Neuronal stem cell (in vitro differentiated cells): Measurements from ENCODE around the gene SPRY2.
A peak's percentile ranks its signal among the peaks of the same experiment; 100 is the strongest.

Experiments used
- DNase-seq: peaks from one replicate; pipeline ENCODE4 v3.0.0-alpha.2; 2013; ENCODE audit warnings: low spot score
- H2AFZ ChIP-seq: one replicate; pipeline ENCODE4 v1.6.1; 2013; ENCODE audit warnings: mild to moderate bottlenecking, low read length, inconsistent platforms
- H2AK5ac ChIP-seq: 2 replicates; pipeline ENCODE4 v1.6.1; 2013; ENCODE audit warnings: low read depth, mild to moderate bottlenecking, inconsistent platforms, low read length, moderate library complexity, mixed read lengths
- H2BK120ac ChIP-seq: 2 replicates; pipeline ENCODE4 v1.6.1; 2013; ENCODE audit warnings: low read depth, mild to moderate bottlenecking, inconsistent platforms, low read length, moderate library complexity, mixed read lengths
- H2BK12ac ChIP-seq: one replicate; pipeline ENCODE4 v1.6.1; 2013; ENCODE audit warnings: low read length, inconsistent platforms
- H2BK15ac ChIP-seq: 2 replicates; pipeline ENCODE4 v1.6.1; 2013; ENCODE audit warnings: mild to moderate bottlenecking, low read length, inconsistent platforms, mixed read lengths
- H2BK5ac ChIP-seq: one replicate; pipeline ENCODE4 v1.6.1; 2013; ENCODE audit warnings: inconsistent platforms, mild to moderate bottlenecking, low read length, moderate library complexity
- H3K14ac ChIP-seq: one replicate; pipeline ENCODE4 v1.6.1; 2013; ENCODE audit warnings: low read length, inconsistent platforms
- H3K18ac ChIP-seq: 2 replicates; pipeline ENCODE4 v1.6.1; 2013; ENCODE audit warnings: low read length, inconsistent platforms
- H3K23ac ChIP-seq: 2 replicates; pipeline ENCODE4 v1.6.1; 2013; ENCODE audit warnings: low read depth, mild to moderate bottlenecking, mixed read lengths, low read length, inconsistent platforms; ENCODE audit not compliant: poor library complexity
- H3K27ac ChIP-seq: replicated peaks from 3 replicates; pipeline ENCODE4 v1.5.1; 2013; ENCODE audit warnings: low read length, inconsistent platforms
- H3K27me3 ChIP-seq, 3 experiments: 2 replicates each; pipeline ENCODE4 v1.6.1; 2013; ENCODE audit warnings: low read length in 3 of 3, mild to moderate bottlenecking in 2 of 3, inconsistent platforms in 1 of 3, low read depth in 1 of 3, mixed read lengths in 1 of 3, moderate library complexity in 1 of 3; ENCODE audit not compliant: control insufficient read depth in 3 of 3, insufficient read depth in 3 of 3
- H3K36me3 ChIP-seq, 2 donors: replicated peaks in 1 of 2; 2 replicates each; pipeline ENCODE4 v1.6.1; 2013; ENCODE audit warnings: low read length in 2 of 2; ENCODE audit not compliant: control insufficient read depth in 2 of 2, insufficient read depth in 2 of 2
- H3K4ac ChIP-seq: 2 replicates; pipeline ENCODE4 v1.6.1; 2013; ENCODE audit warnings: inconsistent platforms, mild to moderate bottlenecking, low read length, moderate library complexity
- H3K4me1 ChIP-seq, 2 donors: 1 replicate in 1 of 2; 2 replicates in 1 of 2; pipeline ENCODE4 v1.6.1; 2013; ENCODE audit warnings: low read length in 2 of 2, low read depth in 1 of 2; ENCODE audit not compliant: control insufficient read depth in 2 of 2, insufficient read depth in 1 of 2
- H3K4me2 ChIP-seq: one replicate; pipeline ENCODE4 v1.6.1; 2013; ENCODE audit warnings: mild to moderate bottlenecking, low read length, inconsistent platforms; ENCODE audit not compliant: insufficient read depth, poor library complexity, severe bottlenecking
- H3K4me3 ChIP-seq, 2 donors: 2 replicates each; pipeline ENCODE4 v1.5.1; 2013; ENCODE audit warnings: low read length in 2 of 2, mild to moderate bottlenecking in 2 of 2, inconsistent platforms in 1 of 2, moderate library complexity in 1 of 2
- H3K79me1 ChIP-seq: one replicate; pipeline ENCODE4 v1.6.1; 2013; ENCODE audit warnings: low read depth, mild to moderate bottlenecking, inconsistent platforms, low read length, moderate library complexity
- H3K9ac ChIP-seq: one replicate; pipeline ENCODE4 v1.6.1; 2013; ENCODE audit warnings: mild to moderate bottlenecking, low read depth, low read length, inconsistent platforms; ENCODE audit not compliant: poor library complexity
- H3K9me3 ChIP-seq, 2 donors: replicated peaks in 1 of 2; 2 replicates each; pipeline versions ENCODE3 to v1.6.1; 2013; ENCODE audit warnings: low read length in 2 of 2, mild to moderate bottlenecking in 2 of 2, inconsistent platforms in 1 of 2, low read depth in 1 of 2, mixed read lengths in 1 of 2, moderate library complexity in 1 of 2; ENCODE audit not compliant: control insufficient read depth in 2 of 2, insufficient read depth in 1 of 2
- H4K8ac ChIP-seq: one replicate; pipeline ENCODE4 v1.6.1; 2013; ENCODE audit warnings: low read depth, mild to moderate bottlenecking, inconsistent platforms, low read length, moderate library complexity
- H4K91ac ChIP-seq: one replicate; pipeline ENCODE4 v1.6.1; 2013; ENCODE audit warnings: low read length, low read depth, mild to moderate bottlenecking, inconsistent platforms; ENCODE audit not compliant: poor library complexity
- WGBS, 2 donors: extraction: QIAGEN DNeasy Blood & Tissue Kit; methylation state at CpG; one replicate each; pipeline ENCODE4 v1.1.7; 2013; ENCODE audit warnings: missing lambda C conversion rate in 2 of 2, mixed read lengths in 1 of 2; ENCODE audit not compliant: insufficient read length in 2 of 2, insufficient replicate concordance in 1 of 2; ENCODE audit errors: extremely low coverage in 2 of 2; 5-methylcytosine and 5-hydroxymethylcytosine counted together

Gene SPRY2

GRCh38 chr13:80339912-80340650, 845 bp downstream of the SPRY2 start:
- Histone ChIP-seq H3K4me2 (peak overlapping the region; percentile 21), H3K4me1 (peaks cover 7 to 18% of the 10 kb centered on the region in 2 donors), H3K79me1 (no peaks in the 10 kb centered on the region), H4K8ac (no peak overlapping the region), H2BK15ac (peak overlapping the region; percentile 72), H2BK5ac (peak overlapping the region; percentile 97), H3K36me3 (peaks cover 10 to 47% of the 10 kb centered on the region in 2 donors), H3K23ac (peak overlapping the region; percentile 61), H3K27me3 (no peaks in the 10 kb centered on the region), H3K9ac (peak overlapping the region; percentile 99), H3K18ac (peak overlapping the region; percentile 99), H3K4me3 (peak overlapping the region; percentile 63 to 97), H2AK5ac (peak overlapping the region; percentile 82), H3K27ac (peak overlapping the region; percentile 100), H3K14ac (peak overlapping the region; percentile 83), H4K91ac (peak overlapping the region; percentile 77), H3K4ac (peak overlapping the region; percentile 79), H2BK120ac (peak overlapping the region; percentile 98), H2AFZ (no peak overlapping the region), H3K9me3 (no peaks in the 10 kb centered on the region), H2BK12ac (no peak overlapping the region)
- no CpG with 5 or more reads among the region's 59 CpGs for WGBS, 2 donors
- peak; percentile 17 for DNase-seq

GRCh38 chr13:80339563-80339911, 1.4 kb downstream of the SPRY2 start:
- peak; percentile 40 for DNase-seq

GRCh38 chr13:80338781-80339562, 2.0 kb downstream of the SPRY2 start:
- no peaks in the 10 kb centered on the region for H3K9me3 ChIP-seq
- H2BK12ac ChIP-seq: no peak overlapping the region
- H2BK15ac ChIP-seq: no peak overlapping the region
- H4K8ac ChIP-seq: no peak overlapping the region
- H3K36me3 ChIP-seq: peaks cover 12 to 58% of the 10 kb centered on the region in 2 donors
- DNase-seq: peak; percentile 82
- H4K91ac ChIP-seq: no peak overlapping the region
- no peak overlapping the region for H2AFZ ChIP-seq
- H3K14ac ChIP-seq: peak overlapping the region; percentile 56
- peak overlapping the region; percentile 63 to 97 for H3K4me3 ChIP-seq
- no peak overlapping the region for H2BK120ac ChIP-seq
- H3K18ac ChIP-seq: peak overlapping the region; percentile 96
- H3K27ac ChIP-seq: peak overlapping the region; percentile 100
- peaks cover 10 to 16% of the 10 kb centered on the region in 2 donors for H3K4me1 ChIP-seq
- H2AK5ac ChIP-seq: no peak overlapping the region
- no peaks in the 10 kb centered on the region for H3K79me1 ChIP-seq
- no peaks in the 10 kb centered on the region for H3K27me3 ChIP-seq
- H2BK5ac ChIP-seq: no peak overlapping the region
- WGBS, 2 donors: no CpG with 5 or more reads among the region's 40 CpGs
- H3K9ac ChIP-seq: peak overlapping the region; percentile 94
- H3K23ac ChIP-seq: peak overlapping the region; percentile 49
- peak overlapping the region; percentile 52 for H3K4me2 ChIP-seq
- H3K4ac ChIP-seq: no peak overlapping the region

More at GRCh38 chr13:80339563-80339911, 1.4 kb downstream of the SPRY2 start:
- Histone ChIP-seq H2AK5ac (no peak overlapping the region), H2BK120ac (peak overlapping the region; percentile 98), H3K79me1 (no peaks in the 10 kb centered on the region), H3K23ac (no peak overlapping the region), H3K36me3 (peaks cover 12 to 53% of the 10 kb centered on the region in 2 donors), H2BK15ac (no peak overlapping the region), H2BK12ac (no peak overlapping the region), H3K4me3 (peak overlapping the region; percentile 63 to 97), H3K18ac (peak overlapping the region; percentile 99), H3K14ac (no peak overlapping the region), H3K4me2 (no peak overlapping the region), H3K4me1 (peaks cover 10 to 16% of the 10 kb centered on the region in 2 donors), H3K9ac (peak overlapping the region; percentile 99), H3K27ac (peak overlapping the region; percentile 100), H2BK5ac (peak overlapping the region; percentile 97), H4K8ac (no peak overlapping the region), H4K91ac (no peak overlapping the region), H3K27me3 (no peaks in the 10 kb centered on the region), H3K4ac (no peak overlapping the region), H3K9me3 (no peaks in the 10 kb centered on the region), H2AFZ (no peak overlapping the region)
- WGBS, 2 donors: no CpG with 5 or more reads among the region's 8 CpGs
